Lower leg skin (tissue), 3 donors: ENCODE results near the gene PLEKHA6.

Source experiments
- POLR2A ChIP-seq, 2 donors: fragments of 450-650 bp; IDR thresholded peaks; one replicate each; pipeline ENCODE4 v1.6.1; 2016 to 2017; ENCODE audit warnings: antibody characterized with exemption in 2 of 2, mild to moderate bottlenecking in 1 of 2, moderate library complexity in 1 of 2
- TF ChIP-seq, protein P1 (sequence below), 3 donors: fragments of 450-650 bp; IDR thresholded peaks; one replicate each; pipeline ENCODE4 v1.5.1; 2016; ENCODE audit warnings: antibody characterized with exemption in 3 of 3, mild to moderate bottlenecking in 3 of 3, moderate library complexity in 2 of 3

DNA sequence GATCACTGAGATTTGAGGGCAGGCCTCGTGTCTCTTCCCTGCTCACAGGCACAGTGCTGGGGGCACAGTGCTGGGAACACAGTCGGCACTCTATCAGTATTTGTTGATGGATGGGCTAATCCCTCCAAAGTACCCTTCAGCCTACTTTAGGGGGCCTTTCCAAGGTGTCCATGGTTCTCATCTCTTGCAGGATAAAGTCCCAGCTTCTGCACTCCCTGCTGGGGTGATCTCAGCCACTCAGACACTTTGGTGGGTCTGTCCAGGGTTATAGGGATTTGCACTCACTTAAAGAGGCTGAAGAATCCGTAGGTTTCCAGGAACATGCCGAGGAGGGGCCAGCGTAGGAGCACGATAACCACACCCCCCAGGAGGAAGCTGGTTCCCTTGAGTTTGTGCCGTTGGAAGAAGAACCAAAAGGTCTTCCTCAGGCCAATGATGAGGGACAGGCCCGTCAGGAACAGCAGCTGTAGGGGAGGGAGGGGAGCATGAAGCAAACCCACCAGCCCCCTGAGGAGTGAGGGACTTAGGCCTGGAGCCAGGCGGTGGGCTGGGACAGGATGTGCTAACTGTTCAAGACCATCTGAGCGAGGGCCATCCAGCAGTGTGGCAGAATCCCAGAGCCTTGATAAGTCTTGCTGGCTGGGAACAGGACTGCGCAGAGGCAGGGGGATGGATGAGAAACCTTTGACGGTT lies 158.2 kb downstream of the PLEKHA6 start:
- TF ChIP-seq, protein P1, sequence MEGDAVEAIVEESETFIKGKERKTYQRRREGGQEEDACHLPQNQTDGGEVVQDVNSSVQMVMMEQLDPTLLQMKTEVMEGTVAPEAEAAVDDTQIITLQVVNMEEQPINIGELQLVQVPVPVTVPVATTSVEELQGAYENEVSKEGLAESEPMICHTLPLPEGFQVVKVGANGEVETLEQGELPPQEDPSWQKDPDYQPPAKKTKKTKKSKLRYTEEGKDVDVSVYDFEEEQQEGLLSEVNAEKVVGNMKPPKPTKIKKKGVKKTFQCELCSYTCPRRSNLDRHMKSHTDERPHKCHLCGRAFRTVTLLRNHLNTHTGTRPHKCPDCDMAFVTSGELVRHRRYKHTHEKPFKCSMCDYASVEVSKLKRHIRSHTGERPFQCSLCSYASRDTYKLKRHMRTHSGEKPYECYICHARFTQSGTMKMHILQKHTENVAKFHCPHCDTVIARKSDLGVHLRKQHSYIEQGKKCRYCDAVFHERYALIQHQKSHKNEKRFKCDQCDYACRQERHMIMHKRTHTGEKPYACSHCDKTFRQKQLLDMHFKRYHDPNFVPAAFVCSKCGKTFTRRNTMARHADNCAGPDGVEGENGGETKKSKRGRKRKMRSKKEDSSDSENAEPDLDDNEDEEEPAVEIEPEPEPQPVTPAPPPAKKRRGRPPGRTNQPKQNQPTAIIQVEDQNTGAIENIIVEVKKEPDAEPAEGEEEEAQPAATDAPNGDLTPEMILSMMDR (IDR thresholded peaks at IDR 0.05): no peak
- TF ChIP-seq POLR2A (IDR thresholded peaks at IDR 0.05): no peak
